RPMI7951 (cell line): ENCODE results near the gene FOXQ1. TPM values are rescaled to one million over a fixed set of nuclear protein-coding genes. Genes with fewer than 3 reads are reported as not detected.

Experiments
- DNase-seq: peaks from one replicate; pipeline ENCODE4 v3.0.0-alpha.2; 2012; ENCODE audit warnings: low read depth
- total RNA-seq: library from RNA; depleted of rRNA; stranded (reverse); fragments of >200 nt; shearing (Covaris generic); gene quantifications from 2 replicates; pipeline ENCODE4 v1.2.3, GENCODE V29; 2014; rRNA removed

The FOXQ1 gene
- total RNA-seq, 1 experiment from 2014 or later: not detected

GRCh38 chr6:1363298-1363697, 51.4 kb downstream of the FOXQ1 start:
- DNase-seq: no peak

- no peak for DNase-seq
Observed at GRCh38 chr6:1363729-1364572, 52.1 kb downstream of the FOXQ1 start.

Other genes starting within 250 kb of the FOXQ1 start
- gene FOXF2, start 77.5 kb downstream of the FOXQ1 start, total RNA-seq: 1.1 and 2.0 TPM in 2 replicates